Stomach (tissue), 9 donors: ENCODE measurements around the gene ERC1. TPM values are rescaled to one million over a fixed set of nuclear protein-coding genes. Genes with fewer than 3 reads are reported as not detected.

Experiments
- DNase-seq, 2 donors: peaks; one replicate each; pipeline versions ENCODE4 v3.0.0 to v3.0.0-alpha.2; 2013 to 2019
- H3K27ac ChIP-seq, 5 donors: fragments of 200-600 bp in 4 of 5; sonication (generic) in 4 of 5; one replicate each; pipeline ENCODE4 v1.5.1; 2013 to 2019; ENCODE audit warnings: mild to moderate bottlenecking in 1 of 5, moderate library complexity in 1 of 5
- H3K27me3 ChIP-seq, 3 donors: fragments of 200-600 bp; sonication (generic); one replicate each; pipeline ENCODE4 v1.5.1; 2017 to 2019; ENCODE audit warnings: mixed run types in 1 of 3
- H3K36me3 ChIP-seq, 4 donors: fragments of 200-600 bp; sonication (generic); 1 replicate in 3 of 4; 2 replicates in 1 of 4; pipeline ENCODE4 v1.5.1; 2016 to 2019
- H3K4me1 ChIP-seq, 4 donors: fragments of 200-600 bp; sonication (generic); one replicate each; pipeline ENCODE4 v1.5.1; 2016 to 2019
- H3K4me3 ChIP-seq, 4 donors: fragments of 200-600 bp; sonication (generic) in 3 of 4; one replicate each; pipeline ENCODE4 v1.5.1; 2016 to 2019; ENCODE audit warnings: mild to moderate bottlenecking in 1 of 4
- H3K9me3 ChIP-seq, 4 donors: fragments of 200-600 bp; sonication (generic); one replicate each; pipeline ENCODE4 v1.5.1; 2016 to 2019
- EP300 ChIP-seq: sonication (generic); formaldehyde crosslinking; IDR thresholded peaks from one replicate; pipeline ENCODE4 v1.6.1; 2017; ENCODE audit warnings: antibody characterized with exemption
- POLR2A ChIP-seq, 4 donors: fragments of 450-650 bp; IDR thresholded peaks; one replicate each; pipeline ENCODE4 v1.6.1; 2016; ENCODE audit warnings: antibody characterized with exemption in 4 of 4, control low read depth in 2 of 4, mild to moderate bottlenecking in 1 of 4, moderate library complexity in 1 of 4
- POLR2AphosphoS5 ChIP-seq, 3 donors: sonication (generic); formaldehyde crosslinking; IDR thresholded peaks; one replicate each; pipeline ENCODE4 v1.6.1; 2016; ENCODE audit warnings: antibody characterized with exemption in 3 of 3
- WGBS, 5 donors: extraction: QIAGEN DNeasy Blood & Tissue Kit in 3 of 5; methylation state at CpG; one replicate each; pipeline versions ENCODE4 v1.1.5 to v1.1.7; 2013 to 2018; 5-methylcytosine and 5-hydroxymethylcytosine counted together
- intact Hi-C: fragments of 100-400 bp; cut with DNase I; formaldehyde crosslinking; loops from one replicate; pipeline ENCODE4 v1.15.1; 2023; ENCODE audit warnings: low total_unique reads
- polyA plus RNA-seq, 3 donors: library from polyadenylated mRNA; stranded (reverse); fragments of 200-250 nt; gene quantifications; one replicate each; pipeline ENCODE4 v1.2.3, GENCODE V29; 2013
- total RNA-seq, 5 donors: library from RNA; depleted of rRNA; stranded (reverse); fragments of >200 nt; gene quantifications; one replicate each; pipeline versions ENCODE4 v1.1.0 to v1.2.3, GENCODE V29; 2014 to 2016
- TF ChIP-seq, protein P1 (sequence below), 7 experiments: fragments of 450-650 bp in 4 of 7; fragments of 200-600 bp in 3 of 7; sonication (generic) in 3 of 7; IDR thresholded peaks; one replicate each; pipeline ENCODE4 v1.5.1; 2016 to 2019; ENCODE audit warnings: antibody characterized with exemption in 7 of 7, control low read depth in 2 of 7, mild to moderate bottlenecking in 1 of 7
- donor health status: healthy with polysubstance abuse.
- donor health status: Bipolar disorder and iron deficiency.
- donor health status: healthy.

Gene ERC1
- total and polyA plus RNA-seq, 8 donors, result 3.8 to 69.4 (median 51.6) TPM

- no peak for TF ChIP-seq POLR2AphosphoS5 (IDR thresholded peaks at IDR 0.05)
- TF ChIP-seq, protein P1, sequence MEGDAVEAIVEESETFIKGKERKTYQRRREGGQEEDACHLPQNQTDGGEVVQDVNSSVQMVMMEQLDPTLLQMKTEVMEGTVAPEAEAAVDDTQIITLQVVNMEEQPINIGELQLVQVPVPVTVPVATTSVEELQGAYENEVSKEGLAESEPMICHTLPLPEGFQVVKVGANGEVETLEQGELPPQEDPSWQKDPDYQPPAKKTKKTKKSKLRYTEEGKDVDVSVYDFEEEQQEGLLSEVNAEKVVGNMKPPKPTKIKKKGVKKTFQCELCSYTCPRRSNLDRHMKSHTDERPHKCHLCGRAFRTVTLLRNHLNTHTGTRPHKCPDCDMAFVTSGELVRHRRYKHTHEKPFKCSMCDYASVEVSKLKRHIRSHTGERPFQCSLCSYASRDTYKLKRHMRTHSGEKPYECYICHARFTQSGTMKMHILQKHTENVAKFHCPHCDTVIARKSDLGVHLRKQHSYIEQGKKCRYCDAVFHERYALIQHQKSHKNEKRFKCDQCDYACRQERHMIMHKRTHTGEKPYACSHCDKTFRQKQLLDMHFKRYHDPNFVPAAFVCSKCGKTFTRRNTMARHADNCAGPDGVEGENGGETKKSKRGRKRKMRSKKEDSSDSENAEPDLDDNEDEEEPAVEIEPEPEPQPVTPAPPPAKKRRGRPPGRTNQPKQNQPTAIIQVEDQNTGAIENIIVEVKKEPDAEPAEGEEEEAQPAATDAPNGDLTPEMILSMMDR (IDR thresholded peaks at IDR 0.05), result no peak
- no peak for TF ChIP-seq EP300
- no peak for TF ChIP-seq POLR2A (IDR thresholded peaks at IDR 0.05)
- H3K27me3 ChIP-seq, result no peaks in the 10 kb centered on the region
- WGBS, 5 donors, result 56 to 89% (median 74%) methylated on average over 4 of the region's 4 CpGs
- H3K4me1 ChIP-seq, result no peaks in the 10 kb centered on the region
- DNase-seq, result no peak
- H3K36me3 ChIP-seq, result peaks cover 0 to 15% (median 9%) of the 10 kb centered on the region in 4 donors
- no peak overlapping the region for H3K27ac ChIP-seq
- no peak overlapping the region for H3K4me3 ChIP-seq
- H3K9me3 ChIP-seq, result no peaks in the 10 kb centered on the region
- intact Hi-C loops, result no loop called here
Observed at GRCh38 chr12:1382826-1383225, 391.8 kb downstream of the ERC1 start.

DNA sequence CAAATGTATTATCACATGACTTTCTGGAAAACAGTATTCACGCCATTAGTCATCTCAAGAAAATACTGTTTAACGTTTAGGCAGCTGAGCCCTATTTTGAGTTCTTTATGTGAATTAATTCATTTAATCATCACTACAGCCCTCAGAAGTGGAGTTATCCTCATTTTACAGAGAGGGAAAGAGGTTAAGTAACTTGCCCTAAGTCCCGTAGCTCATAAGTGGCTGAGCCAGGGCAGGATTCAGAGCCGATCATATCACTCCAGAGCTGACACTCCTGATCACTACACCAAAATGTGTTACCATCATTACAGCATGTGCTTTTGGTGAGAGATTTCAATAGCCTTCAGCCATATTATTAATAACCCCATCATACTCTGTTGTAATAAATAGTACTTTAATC lies 392.7 kb downstream of the ERC1 start:
- intact Hi-C loops, result no loop called here
- no peak for TF ChIP-seq EP300
- no peak for TF ChIP-seq POLR2AphosphoS5 (IDR thresholded peaks at IDR 0.05)
- TF ChIP-seq, protein P1 (IDR thresholded peaks at IDR 0.05), result no peak
- TF ChIP-seq POLR2A (IDR thresholded peaks at IDR 0.05), result no peak
- no peak overlapping the region for H3K4me3 ChIP-seq
- H3K27me3 ChIP-seq, result no peaks in the 10 kb centered on the region
- H3K4me1 ChIP-seq, result no peaks in the 10 kb centered on the region
- no peaks in the 10 kb centered on the region for H3K9me3 ChIP-seq
- 86 to 92% (median 90%) methylated on average over 4 of the region's 4 CpGs for WGBS, 5 donors
- no peak for DNase-seq
- H3K27ac ChIP-seq, result no peak overlapping the region
- peaks cover 0 to 17% (median 15%) of the 10 kb centered on the region in 4 donors for H3K36me3 ChIP-seq

GRCh38 chr12:1384910-1385309 lies 393.9 kb downstream of the ERC1 start:
- peaks cover 0 to 15% (median 12%) of the 10 kb centered on the region in 4 donors for H3K36me3 ChIP-seq
- WGBS, 5 donors, result 67 to 96% (median 82%) methylated on average over 4 of the region's 4 CpGs
- H3K27ac ChIP-seq, result no peak overlapping the region
- no peak for TF ChIP-seq POLR2A (IDR thresholded peaks at IDR 0.05)
- no peak for TF ChIP-seq POLR2AphosphoS5 (IDR thresholded peaks at IDR 0.05)
- TF ChIP-seq, protein P1 (IDR thresholded peaks at IDR 0.05), result no peak
- TF ChIP-seq EP300, result no peak
- no peaks in the 10 kb centered on the region for H3K9me3 ChIP-seq
- no peak for DNase-seq
- no peak overlapping the region for H3K4me3 ChIP-seq
- intact Hi-C loops, result no loop called here
- H3K27me3 ChIP-seq, result no peaks in the 10 kb centered on the region
- no peaks in the 10 kb centered on the region for H3K4me1 ChIP-seq

GRCh38 chr12:1391722-1392121 lies 400.7 kb downstream of the ERC1 start:
- TF ChIP-seq EP300 (no peak), POLR2A (IDR thresholded peaks at IDR 0.05) (no peak), POLR2AphosphoS5 (IDR thresholded peaks at IDR 0.05) (no peak)
- TF ChIP-seq, protein P1 (IDR thresholded peaks at IDR 0.05), result no peak
- H3K9me3 ChIP-seq, result peaks cover 7 to 18% (median 13%) of the 10 kb centered on the region in 4 donors
- H3K4me1 ChIP-seq, result no peaks in the 10 kb centered on the region
- H3K27me3 ChIP-seq, result no peaks in the 10 kb centered on the region
- H3K36me3 ChIP-seq, result peaks cover 0 to 21% (median 17%) of the 10 kb centered on the region in 4 donors
- no peak for DNase-seq
- H3K4me3 ChIP-seq, result no peak overlapping the region
- H3K27ac ChIP-seq, result no peak overlapping the region
- intact Hi-C loops, result no loop called here
